Heart right ventricle (tissue), 16 donors: ENCODE measurements around the gene DLST. TPM values are rescaled to one million over a fixed set of nuclear protein-coding genes. Genes with fewer than 3 reads are reported as not detected.

Source experiments
- ATAC-seq, 8 donors: fragments of 200-7000 bp; cut with Tn5 transposase; one replicate each; pipeline ENCODE4 v1.9.1; 2020; ENCODE audit warnings: mild to moderate bottlenecking in 8 of 8, moderate library complexity in 8 of 8, moderate number of reproducible peaks in 1 of 8
- DNase-seq, 2 donors: peaks; one replicate each; pipeline ENCODE4 v3.0.0-alpha.2; 2020
- H3K27ac ChIP-seq, 10 donors: fragments of 200-600 bp; sonication (generic) in 2 of 10; one replicate each; pipeline versions ENCODE4 v1.5.0 to v1.8.0; 2020 to 2022; ENCODE audit warnings: mild to moderate bottlenecking in 3 of 10
- H3K27me3 ChIP-seq, 7 donors: fragments of 200-600 bp; one replicate each; pipeline ENCODE4 v1.8.0; 2021 to 2022; ENCODE audit warnings: mild to moderate bottlenecking in 2 of 7
- H3K36me3 ChIP-seq, 9 donors: fragments of 200-600 bp; sonication (generic) in 1 of 9; one replicate each; pipeline versions ENCODE4 v1.5.0 to v1.8.0; 2020 to 2022; ENCODE audit warnings: mild to moderate bottlenecking in 2 of 9
- H3K4me1 ChIP-seq, 9 donors: fragments of 200-600 bp; sonication (generic) in 1 of 9; one replicate each; pipeline versions ENCODE4 v1.5.0 to v1.8.0; 2020 to 2022; ENCODE audit warnings: mild to moderate bottlenecking in 4 of 9
- H3K4me3 ChIP-seq, 10 donors: fragments of 200-600 bp; sonication (generic) in 2 of 10; one replicate each; pipeline versions ENCODE4 v1.5.0 to v1.8.0; 2020 to 2022; ENCODE audit warnings: mild to moderate bottlenecking in 7 of 10, moderate library complexity in 2 of 10
- H3K9me3 ChIP-seq, 11 donors: fragments of 200-600 bp in 10 of 11; sonication (generic) in 2 of 11; one replicate each; pipeline versions ENCODE4 v1.5.0 to v1.8.0; 2013 to 2022; ENCODE audit warnings: mild to moderate bottlenecking in 2 of 11, control low read depth in 1 of 11, moderate library complexity in 1 of 11
- WGBS, 2 donors: extraction: QIAGEN DNeasy Blood & Tissue Kit; methylation state at CpG; one replicate each; pipeline ENCODE4 v1.1.7; 2013; ENCODE audit warnings: inconsistent platforms in 1 of 2; 5-methylcytosine and 5-hydroxymethylcytosine counted together
- intact Hi-C, 10 donors: fragments of 100-400 bp; cut with DNase I; formaldehyde crosslinking; loops; one replicate each; pipeline versions ENCODE4 v1.11.1 to v1.14.2; 2022
- polyA plus RNA-seq, 2 donors: library from polyadenylated mRNA; stranded (reverse); fragments of 200-250 nt; gene quantifications; one replicate each; pipeline ENCODE4 v1.2.3, GENCODE V29; 2013
- total RNA-seq, 10 donors: library from RNA; stranded (reverse); fragmentation: NEBNext Ultra II Directional in 3 of 10; extraction: Animal tissue kit (Norgen Biotek cat#: 25700) in 3 of 10; gene quantifications; one replicate each; pipeline versions ENCODE4 v1.2.1 to v1.2.4, GENCODE V29; 2021 to 2023
- TF ChIP-seq, protein P1 (sequence below), 9 donors: fragments of 200-600 bp; sonication (generic) in 2 of 9; IDR thresholded peaks; one replicate each; pipeline versions ENCODE4 v1.5.0 to v1.8.0; 2021 to 2022; ENCODE audit warnings: antibody characterized with exemption in 9 of 9, mild to moderate bottlenecking in 5 of 9, moderate library complexity in 1 of 9
- donor health status: Arrhythmogenic right ventricular cardiomyopathy.
- donor health status: ischemic (EF 13 %, LVEDD 7.1; RV severe dilation, severe dysfunction).
- donor health status: healthy with polysubstance abuse.
- donor health status: DM: no; HTN: yes; CAD: no.
- donor health status: DM: no; HTN: no; CAD: no.
- donor health status: ischemic (EF 25% LVEDD 6.9; RV normal size, moderate dysfunction).
- donor health status: ischemic (EF 25% LVEDD 5.7; RV mildly dilated, moderate dysfunction).
- donor health status: healthy.
- donor health status: DM: yes; HTN: yes; CAD: no.
- donor health status: Ischemic cardiomyopathy.
- donor health status: ischemic (EF 35%, LVEDD 5.7; RV mildly dilated, moderate dysfunction).
- donor health status: nonischemic (EF 11% LVEDD 7.7; RV severe dilation, severe dysfunction).
- donor health status: DM: yes; HTN: yes; CAD: no.
- donor health status: PGD.
- donor health status: ischemic (EF 29% LVEDD 5.4; RV normal size, mild dysfunction).
- donor health status: nonischemic (EF 23%, LVEDD 6.1; RV moderate dilation, normal function).

DLST gene
- total and polyA plus RNA-seq, 12 donors = 52.5 to 273 (median 226) TPM

DNA sequence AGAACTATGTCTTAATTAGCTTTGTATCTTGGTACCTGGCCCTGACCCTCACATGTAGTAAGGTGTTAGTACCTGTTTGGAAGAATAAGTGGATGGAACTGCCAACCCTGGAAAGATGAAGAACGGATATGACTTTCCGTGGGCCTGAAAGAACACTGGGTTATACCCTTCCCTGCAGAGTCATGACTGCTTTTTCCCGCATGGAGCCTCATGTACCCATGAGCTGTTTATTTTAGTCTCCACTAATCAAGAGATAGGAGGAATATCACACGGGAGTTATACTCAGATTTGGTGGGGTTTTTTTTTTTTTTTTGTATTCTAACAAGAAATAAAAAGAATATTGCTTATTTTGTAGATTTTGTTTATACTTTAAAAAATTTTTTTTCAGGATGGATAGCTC, 15.9 kb downstream of the DLST start:
- no peaks in the 10 kb centered on the region for H3K9me3 ChIP-seq
- H3K4me1 ChIP-seq = peaks cover 0 to 26% (median 12%) of the 10 kb centered on the region in 9 donors
- H3K4me3 ChIP-seq = no peak overlapping the region
- WGBS, 2 donors = 38 to 59% methylated on average over 4 of the region's 4 CpGs
- TF ChIP-seq, protein P1, sequence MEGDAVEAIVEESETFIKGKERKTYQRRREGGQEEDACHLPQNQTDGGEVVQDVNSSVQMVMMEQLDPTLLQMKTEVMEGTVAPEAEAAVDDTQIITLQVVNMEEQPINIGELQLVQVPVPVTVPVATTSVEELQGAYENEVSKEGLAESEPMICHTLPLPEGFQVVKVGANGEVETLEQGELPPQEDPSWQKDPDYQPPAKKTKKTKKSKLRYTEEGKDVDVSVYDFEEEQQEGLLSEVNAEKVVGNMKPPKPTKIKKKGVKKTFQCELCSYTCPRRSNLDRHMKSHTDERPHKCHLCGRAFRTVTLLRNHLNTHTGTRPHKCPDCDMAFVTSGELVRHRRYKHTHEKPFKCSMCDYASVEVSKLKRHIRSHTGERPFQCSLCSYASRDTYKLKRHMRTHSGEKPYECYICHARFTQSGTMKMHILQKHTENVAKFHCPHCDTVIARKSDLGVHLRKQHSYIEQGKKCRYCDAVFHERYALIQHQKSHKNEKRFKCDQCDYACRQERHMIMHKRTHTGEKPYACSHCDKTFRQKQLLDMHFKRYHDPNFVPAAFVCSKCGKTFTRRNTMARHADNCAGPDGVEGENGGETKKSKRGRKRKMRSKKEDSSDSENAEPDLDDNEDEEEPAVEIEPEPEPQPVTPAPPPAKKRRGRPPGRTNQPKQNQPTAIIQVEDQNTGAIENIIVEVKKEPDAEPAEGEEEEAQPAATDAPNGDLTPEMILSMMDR (IDR thresholded peaks at IDR 0.05) = no peak
- intact Hi-C loops = no loop called here
- DNase-seq (no peak), ATAC-seq (peak in 6 of 8 donors; percentile 47 to 86 (median 62))
- H3K36me3 ChIP-seq = peaks cover 8 to 100% (median 93%) of the 10 kb centered on the region in 9 donors
- H3K27ac ChIP-seq = peak overlapping the region in 7 of 10 donors; percentile 2 to 51 (median 39)
- no peaks in the 10 kb centered on the region for H3K27me3 ChIP-seq

DNA sequence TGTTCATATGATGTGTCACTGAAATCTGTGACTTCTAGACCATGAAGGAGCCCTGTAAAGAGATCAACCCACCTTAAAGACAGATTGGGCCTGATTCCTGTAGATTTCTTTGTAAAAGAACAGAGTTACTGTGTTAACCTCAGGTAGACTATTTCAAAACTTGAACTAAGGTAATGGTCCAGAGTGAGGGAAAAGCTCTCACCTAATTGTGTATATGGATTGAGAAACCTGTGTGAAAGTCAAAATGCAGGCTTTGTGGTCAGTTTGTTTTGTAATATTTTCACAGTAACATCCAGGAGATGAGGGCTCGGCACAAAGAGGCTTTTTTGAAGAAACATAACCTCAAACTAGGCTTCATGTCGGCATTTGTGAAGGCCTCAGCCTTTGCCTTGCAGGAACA, 16.4 kb downstream of the DLST start:
- no peaks in the 10 kb centered on the region for H3K9me3 ChIP-seq
- H3K36me3 ChIP-seq = peaks cover 12 to 100% (median 93%) of the 10 kb centered on the region in 9 donors
- DNase-seq = no peak
- TF ChIP-seq, protein P1 (IDR thresholded peaks at IDR 0.05) = no peak
- intact Hi-C loops = no loop called here
- no peak overlapping the region for H3K4me3 ChIP-seq
- peak overlapping the region in 6 of 10 donors; percentile 5 to 51 (median 28) for H3K27ac ChIP-seq
- no peaks in the 10 kb centered on the region for H3K27me3 ChIP-seq
- ATAC-seq = no peak
- peaks cover 0 to 27% (median 12%) of the 10 kb centered on the region in 9 donors for H3K4me1 ChIP-seq
- WGBS, 2 donors = 95 to 98% methylated on average over 2 of the region's 2 CpGs

DNA sequence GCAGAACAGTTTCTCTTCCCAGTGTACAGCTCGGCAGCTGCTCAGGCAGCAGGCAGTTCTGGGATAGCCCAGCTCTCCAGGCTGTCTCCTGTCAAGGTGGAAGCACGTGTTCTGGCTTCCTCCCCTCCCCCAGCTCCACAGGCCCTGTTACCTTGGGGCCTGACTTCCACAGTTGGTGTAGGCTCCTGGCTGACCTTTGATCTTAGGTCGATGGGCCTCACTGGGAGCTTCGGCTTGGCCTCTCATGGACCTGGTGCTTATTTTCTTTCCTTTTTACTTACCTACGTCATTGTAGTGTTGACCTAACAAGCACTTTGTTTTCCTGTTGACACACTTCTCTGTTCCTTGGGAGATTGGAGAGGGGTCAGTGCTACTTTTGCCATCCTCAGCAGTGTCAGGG, 17.0 kb downstream of the DLST start:
- ATAC-seq (peak in 1 of 8 donors; percentile 15), DNase-seq (no peak)
- H3K9me3 ChIP-seq = no peaks in the 10 kb centered on the region
- TF ChIP-seq, protein P1 (IDR thresholded peaks at IDR 0.05) = no peak
- H3K27ac ChIP-seq = peak overlapping the region in 3 of 10 donors; percentile 5 to 51 (median 39)
- H3K4me1 ChIP-seq = peaks cover 0 to 31% (median 11%) of the 10 kb centered on the region in 9 donors
- WGBS, 2 donors = 74 to 77% methylated on average over 5 of the region's 5 CpGs
- no peak overlapping the region for H3K4me3 ChIP-seq
- intact Hi-C loops = no loop called here
- H3K27me3 ChIP-seq = no peaks in the 10 kb centered on the region
- peaks cover 16 to 100% (median 90%) of the 10 kb centered on the region in 9 donors for H3K36me3 ChIP-seq

DNA sequence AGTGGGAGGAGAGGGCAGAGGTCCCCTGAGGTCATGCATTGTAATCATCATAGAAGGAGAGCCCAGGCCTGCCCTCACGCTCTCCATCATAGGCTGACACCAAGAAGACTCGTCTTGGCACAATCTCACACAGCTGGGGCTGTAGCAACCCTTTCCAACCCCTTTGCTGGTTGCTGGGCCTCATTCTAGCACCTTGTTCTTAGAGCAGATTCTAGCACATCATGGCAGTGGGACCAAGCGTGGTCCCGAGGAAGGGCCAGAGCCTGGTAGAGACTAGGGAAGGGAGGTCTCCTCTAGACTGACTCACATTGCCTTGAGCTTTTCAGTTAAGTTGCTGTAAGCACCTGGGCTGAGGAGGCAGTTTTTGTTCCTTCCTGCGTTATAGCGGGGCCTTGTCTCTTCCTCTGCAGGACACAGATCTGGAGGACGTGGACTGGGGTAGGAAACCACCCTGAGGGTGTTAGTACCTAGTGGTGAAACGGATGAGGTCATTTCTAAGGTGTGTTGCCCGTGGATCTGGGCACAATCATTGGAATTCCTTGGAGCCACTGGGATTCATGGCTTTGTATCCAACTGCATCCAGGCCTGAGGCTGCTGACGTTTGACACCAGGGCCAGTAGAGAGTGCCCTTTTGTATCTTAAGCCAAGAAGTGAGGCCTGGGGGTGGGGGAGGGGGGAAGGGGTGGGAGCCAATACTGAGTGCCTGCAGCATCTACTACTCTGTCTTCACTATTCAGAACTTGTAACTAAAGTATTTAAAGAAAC, 21.4 kb downstream of the DLST start:
- intact Hi-C loops = no loop called here
- no peak for DNase-seq
- Histone ChIP-seq H3K4me3 (no peak overlapping the region), H3K27ac (no peak overlapping the region), H3K36me3 (peaks cover 14 to 75% (median 61%) of the 10 kb centered on the region in 9 donors), H3K4me1 (peaks cover 17 to 46% (median 31%) of the 10 kb centered on the region in 9 donors), H3K9me3 (no peaks in the 10 kb centered on the region), H3K27me3 (no peaks in the 10 kb centered on the region)
- peak in 1 of 8 donors; percentile 2 for ATAC-seq
- 66 to 70% methylated on average over 10 of the region's 10 CpGs for WGBS, 2 donors
- TF ChIP-seq, protein P1 (IDR thresholded peaks at IDR 0.05) = no peak
